ENCODE data around the gene CCDC124. TPM values are rescaled to one million over a fixed set of nuclear protein-coding genes. Genes with fewer than 3 reads are reported as not detected.
A peak's percentile ranks its signal among the peaks of the same experiment; 100 is the strongest.

Gene CCDC124
- total RNA-seq, 1 experiment from 2014 or later: 131 TPM

DNA sequence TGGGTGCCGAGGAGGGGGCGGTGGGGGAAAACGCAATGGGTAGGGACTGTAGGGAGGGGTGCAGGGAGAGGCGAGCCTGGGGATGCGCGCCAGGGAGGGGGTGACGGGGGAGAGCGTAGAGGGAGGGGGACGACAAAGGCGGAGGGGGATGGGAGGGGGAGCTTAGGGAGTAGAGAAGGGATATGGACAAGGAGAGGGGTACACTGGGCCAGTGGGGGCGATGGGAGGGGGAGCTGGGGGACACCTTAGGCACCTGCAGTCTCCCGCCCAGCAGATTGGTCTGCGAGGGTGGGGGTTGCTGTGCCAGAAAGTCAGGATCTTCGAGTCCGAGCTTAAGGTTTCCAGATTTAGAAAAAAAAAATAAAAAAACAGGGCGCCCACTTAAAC, 15.7 kb downstream of the CCDC124 start:
- Histone ChIP-seq H3K4me3 (ENCODE audit: low read depth, low read length, poor library complexity, severe bottlenecking) (peak overlapping the region; percentile 45), H3K4me1 (ENCODE audit: insufficient read depth, low read length, poor library complexity, severe bottlenecking) (peaks cover 72% of the 10 kb centered on the region), H3K36me3 (ENCODE audit: insufficient read depth, low read length, poor library complexity, severe bottlenecking) (no peaks in the 10 kb centered on the region), H3K27me3 (replicated peaks; ENCODE audit: insufficient read depth, low read depth, low read length, poor library complexity) (no peaks in the 10 kb centered on the region), H3K9me3 (ENCODE audit: low read depth, low read length, poor library complexity, severe bottlenecking) (no peaks in the 10 kb centered on the region), H3K27ac (ENCODE audit: low read depth, low read length, poor library complexity, severe bottlenecking) (peak overlapping the region; percentile 78)
- intact Hi-C loops (cut with micrococcal nuclease; ENCODE audit: unreplicated experiment): no loop called here
- POLR2A ChIA-PET (ENCODE audit: low non-redundant PET): no interaction called here
- CTCF ChIA-PET: interaction anchor here (0.7 kb wide), 1 partner anchor 640 kb away, joined by 5 read pairs; no protein-coding TSS in a partner anchor
- DNase-seq (ENCODE audit: low spot score): no peak
- BruUV-seq (replicated peaks): no TSS peak
- TF ChIP-seq, protein P1, sequence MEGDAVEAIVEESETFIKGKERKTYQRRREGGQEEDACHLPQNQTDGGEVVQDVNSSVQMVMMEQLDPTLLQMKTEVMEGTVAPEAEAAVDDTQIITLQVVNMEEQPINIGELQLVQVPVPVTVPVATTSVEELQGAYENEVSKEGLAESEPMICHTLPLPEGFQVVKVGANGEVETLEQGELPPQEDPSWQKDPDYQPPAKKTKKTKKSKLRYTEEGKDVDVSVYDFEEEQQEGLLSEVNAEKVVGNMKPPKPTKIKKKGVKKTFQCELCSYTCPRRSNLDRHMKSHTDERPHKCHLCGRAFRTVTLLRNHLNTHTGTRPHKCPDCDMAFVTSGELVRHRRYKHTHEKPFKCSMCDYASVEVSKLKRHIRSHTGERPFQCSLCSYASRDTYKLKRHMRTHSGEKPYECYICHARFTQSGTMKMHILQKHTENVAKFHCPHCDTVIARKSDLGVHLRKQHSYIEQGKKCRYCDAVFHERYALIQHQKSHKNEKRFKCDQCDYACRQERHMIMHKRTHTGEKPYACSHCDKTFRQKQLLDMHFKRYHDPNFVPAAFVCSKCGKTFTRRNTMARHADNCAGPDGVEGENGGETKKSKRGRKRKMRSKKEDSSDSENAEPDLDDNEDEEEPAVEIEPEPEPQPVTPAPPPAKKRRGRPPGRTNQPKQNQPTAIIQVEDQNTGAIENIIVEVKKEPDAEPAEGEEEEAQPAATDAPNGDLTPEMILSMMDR (conservative IDR thresholded peaks at IDR 0.05; ENCODE audit: low read depth, low read length): no peak
- no peak for TF ChIP-seq EZH2 (IDR thresholded peaks at IDR 0.05; ENCODE audit: borderline replicate concordance, low read depth, low read length, poor library complexity, severe bottlenecking)

DNA sequence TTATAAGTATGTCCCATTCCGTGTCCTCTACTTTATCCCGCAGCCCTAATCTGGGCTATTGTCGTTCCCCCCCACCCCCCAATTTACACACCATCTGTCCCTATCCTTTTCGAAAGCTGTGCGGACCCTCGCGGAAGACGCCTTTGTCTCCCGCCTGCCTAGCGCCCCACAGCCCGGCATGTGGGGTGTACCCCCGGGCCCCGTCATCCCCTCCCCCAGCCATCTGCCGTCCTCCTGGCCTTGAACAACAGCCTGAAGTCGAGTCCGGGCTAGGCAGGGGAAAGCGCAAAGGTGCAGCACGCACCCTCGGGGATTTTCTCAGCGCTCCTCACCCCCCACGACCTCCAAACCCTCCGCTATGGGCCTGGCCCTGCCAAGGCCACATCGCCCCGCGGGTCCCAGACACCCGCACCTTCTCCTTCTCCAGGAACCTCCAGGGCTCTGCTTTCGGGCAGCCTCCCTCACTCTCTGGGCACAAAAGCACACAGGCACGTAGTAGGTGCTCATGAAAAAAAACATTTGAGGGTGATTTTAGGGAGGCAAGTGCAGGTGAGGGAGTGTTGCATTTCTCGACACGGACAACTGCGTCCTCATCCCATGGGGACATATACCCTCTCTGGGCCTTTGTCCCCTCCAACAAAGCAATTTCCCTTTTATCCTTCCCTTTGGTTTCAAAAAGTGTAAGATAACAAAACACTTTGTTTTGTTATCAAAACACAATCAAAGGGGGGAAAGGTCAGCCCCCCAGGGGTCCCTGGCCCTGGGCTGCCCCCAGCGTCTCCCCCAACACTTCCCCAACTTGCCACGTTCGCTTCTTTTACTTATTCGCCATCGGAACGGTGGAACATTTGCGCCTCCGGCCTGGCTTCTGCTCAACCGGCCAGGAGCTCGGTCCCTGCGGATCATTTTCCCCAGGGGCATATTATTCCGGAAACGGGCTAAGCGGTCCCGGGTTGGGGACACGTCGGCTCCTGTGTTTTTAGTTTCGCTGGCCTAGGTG, 16.4 kb downstream of the CCDC124 start:
- no peak for DNase-seq (ENCODE audit: low spot score)
- no peak for TF ChIP-seq EZH2 (IDR thresholded peaks at IDR 0.05; ENCODE audit: borderline replicate concordance, low read depth, low read length, poor library complexity, severe bottlenecking)
- TF ChIP-seq, protein P1 (conservative IDR thresholded peaks at IDR 0.05; ENCODE audit: low read depth, low read length): no peak
- ChIA-PET CTCF (interaction anchor here (0.7 kb wide), 1 partner anchor 639 kb away, joined by 5 read pairs; no protein-coding TSS in a partner anchor), POLR2A (ENCODE audit: low non-redundant PET) (no interaction called here)
- intact Hi-C loops (cut with micrococcal nuclease; ENCODE audit: unreplicated experiment): no loop called here
- no TSS peak for BruUV-seq (replicated peaks)
- no peaks in the 10 kb centered on the region for H3K36me3 ChIP-seq (ENCODE audit: insufficient read depth, low read length, poor library complexity, severe bottlenecking)
- H3K4me1 ChIP-seq (ENCODE audit: insufficient read depth, low read length, poor library complexity, severe bottlenecking): peaks cover 72% of the 10 kb centered on the region
- peak overlapping the region; percentile 78 for H3K27ac ChIP-seq (ENCODE audit: low read depth, low read length, poor library complexity, severe bottlenecking)
- H3K27me3 ChIP-seq (replicated peaks; ENCODE audit: insufficient read depth, low read depth, low read length, poor library complexity): no peaks in the 10 kb centered on the region
- H3K9me3 ChIP-seq (ENCODE audit: low read depth, low read length, poor library complexity, severe bottlenecking): no peaks in the 10 kb centered on the region
- peak overlapping the region; percentile 45 for H3K4me3 ChIP-seq (ENCODE audit: low read depth, low read length, poor library complexity, severe bottlenecking)

DNA sequence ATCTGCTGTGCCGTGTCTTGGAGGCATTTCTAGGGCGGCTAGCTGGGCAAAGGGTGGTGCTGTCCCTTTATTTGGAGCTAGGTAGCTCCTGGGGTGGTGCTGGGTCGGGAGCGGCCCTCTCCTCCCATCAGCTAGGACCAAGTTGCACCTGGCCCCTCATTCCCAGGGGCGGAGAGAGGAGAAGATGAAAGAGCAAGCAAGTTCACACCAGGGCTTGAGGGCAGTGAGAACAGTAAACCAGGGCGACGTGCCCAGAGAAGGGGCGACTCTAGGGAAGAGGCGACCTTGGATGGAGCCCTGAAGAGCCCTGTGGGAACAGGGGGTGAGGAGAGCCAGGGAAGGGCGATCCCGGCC, 17.1 kb downstream of the CCDC124 start:
- BruUV-seq (replicated peaks): no TSS peak
- TF ChIP-seq, protein P1 (conservative IDR thresholded peaks at IDR 0.05; ENCODE audit: low read depth, low read length): no peak
- TF ChIP-seq EZH2 (IDR thresholded peaks at IDR 0.05; ENCODE audit: borderline replicate concordance, low read depth, low read length, poor library complexity, severe bottlenecking): no peak
- Histone ChIP-seq H3K4me3 (ENCODE audit: low read depth, low read length, poor library complexity, severe bottlenecking) (peak overlapping the region; percentile 68), H3K27ac (ENCODE audit: low read depth, low read length, poor library complexity, severe bottlenecking) (peak overlapping the region; percentile 78), H3K36me3 (ENCODE audit: insufficient read depth, low read length, poor library complexity, severe bottlenecking) (no peaks in the 10 kb centered on the region), H3K4me1 (ENCODE audit: insufficient read depth, low read length, poor library complexity, severe bottlenecking) (peaks cover 65% of the 10 kb centered on the region), H3K27me3 (replicated peaks; ENCODE audit: insufficient read depth, low read depth, low read length, poor library complexity) (no peaks in the 10 kb centered on the region), H3K9me3 (ENCODE audit: low read depth, low read length, poor library complexity, severe bottlenecking) (no peaks in the 10 kb centered on the region)
- no peak for DNase-seq (ENCODE audit: low spot score)
- intact Hi-C loops (cut with micrococcal nuclease; ENCODE audit: unreplicated experiment): no loop called here
- CTCF ChIA-PET: interaction anchor here (0.6 kb wide), 1 partner anchor 12 kb away, joined by 4 read pairs; no protein-coding TSS in a partner anchor
- POLR2A ChIA-PET (ENCODE audit: low non-redundant PET): no interaction called here
